ENCODE results near the gene MYH16.
"Not testable (repeated sequence)": the region's sequence is repeated elsewhere in the genome, so short reads cannot be mapped to it uniquely, and the experiment has no call there.

Gene MYH16

GRCh38 chr7:99260395-99260794, 12.2 kb upstream of the MYH16 start:
- no peak for FAIRE-seq

DNA sequence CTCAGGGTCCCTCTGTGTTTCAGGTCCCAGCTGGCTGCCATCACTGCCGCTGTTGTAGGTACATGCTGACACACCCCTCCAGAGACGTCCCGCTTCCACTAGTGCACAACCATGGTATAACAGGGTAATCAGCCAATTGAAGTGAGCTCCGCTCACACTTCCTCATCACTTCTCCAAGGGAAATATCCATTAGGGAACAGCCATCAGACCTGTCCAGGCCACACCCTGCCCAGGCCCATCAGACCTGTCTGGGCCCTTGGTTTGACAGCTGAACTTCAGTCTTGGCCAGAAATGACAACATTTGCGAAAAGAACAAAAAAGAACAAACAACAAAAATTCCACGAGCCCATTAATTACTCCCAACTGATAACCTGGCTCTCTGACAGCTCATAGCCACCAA, 11.0 kb upstream of the MYH16 start:
- no peak for FAIRE-seq

GRCh38 chr7:99265848-99266480, 6.7 kb upstream of the MYH16 start:
- no peak for FAIRE-seq

DNA sequence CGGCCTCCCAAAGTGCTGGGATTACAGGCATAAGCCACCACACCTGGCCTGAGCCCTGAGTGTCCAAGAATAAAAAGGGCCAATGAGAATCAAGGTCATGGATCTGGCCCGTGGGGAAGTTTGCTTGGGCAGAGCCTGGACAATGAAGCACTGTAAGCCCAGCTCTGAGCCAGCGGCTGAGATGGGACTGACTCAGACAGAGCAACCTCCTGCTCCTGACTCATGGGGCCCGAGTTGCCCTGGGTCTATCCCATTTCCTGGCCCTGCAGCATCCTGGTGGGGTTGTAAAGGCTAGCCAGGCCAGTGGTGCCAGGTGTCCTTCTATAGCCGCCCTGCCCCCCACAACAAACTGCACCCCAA, 5.2 kb upstream of the MYH16 start:
- FAIRE-seq, result no peak

DNA sequence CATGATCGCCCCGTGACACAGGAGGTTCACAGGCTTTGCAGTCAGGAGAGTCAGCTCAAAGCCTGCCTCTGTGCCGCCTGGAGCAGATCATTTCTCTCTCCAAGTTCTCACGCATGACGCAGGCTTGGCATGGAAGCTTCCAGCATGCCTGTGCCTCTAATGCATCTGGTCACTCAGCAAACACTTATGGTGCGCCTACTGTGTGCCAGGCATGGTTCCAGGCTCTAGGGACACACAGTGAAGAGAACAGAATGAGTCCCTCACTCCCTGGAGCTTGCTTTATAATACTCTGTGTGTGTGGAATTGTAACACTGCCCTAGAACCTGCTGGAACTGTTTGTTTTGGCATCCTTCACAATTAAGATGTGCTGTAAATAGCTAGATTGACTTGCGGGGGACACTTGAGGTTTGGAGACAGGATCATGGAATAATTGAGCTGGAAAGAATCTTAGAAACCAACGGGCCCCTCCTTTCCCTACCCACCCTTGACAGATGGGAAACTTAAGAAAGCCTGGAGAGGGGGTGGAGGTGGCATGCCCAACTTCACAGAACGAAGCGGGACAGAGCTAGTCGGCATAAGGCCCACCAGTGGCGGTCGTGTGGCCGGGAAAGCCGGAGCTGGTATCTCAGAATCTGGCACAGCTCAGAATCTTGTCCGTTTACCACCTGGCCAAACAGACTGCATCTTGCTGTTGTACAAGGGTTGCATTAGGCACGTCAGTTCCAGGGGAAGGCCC, 4.6 kb upstream of the MYH16 start:
- no peak for FAIRE-seq

- FAIRE-seq, result no peak
Measured at GRCh38 chr7:99268577-99268908, 4.1 kb upstream of the MYH16 start.

- FAIRE-seq, result no peak
Measured at GRCh38 chr7:99270702-99271101, 1.9 kb upstream of the MYH16 start.

DNA sequence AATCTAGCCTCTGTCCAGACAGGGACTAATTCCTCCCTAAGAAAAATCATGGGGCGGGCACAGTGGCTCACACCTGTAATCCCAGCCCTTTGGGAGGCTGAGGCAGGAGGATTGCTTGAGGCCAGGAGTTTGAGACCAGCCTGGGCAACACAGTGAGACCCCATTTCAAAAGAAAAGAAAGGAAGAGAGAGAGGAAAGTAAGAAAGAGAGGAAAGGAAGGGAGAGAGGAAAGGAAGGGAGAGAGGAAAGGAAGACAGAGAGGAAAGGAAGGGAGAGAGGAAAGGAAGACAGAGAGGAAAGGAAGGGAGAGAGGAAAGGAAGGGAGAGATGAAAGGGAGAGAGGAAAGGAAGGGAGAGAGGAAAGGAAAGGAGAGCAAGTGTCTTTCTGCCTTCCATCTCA, 922 bp downstream of the MYH16 start:
- not testable (repeated sequence) for FAIRE-seq

- not testable (repeated sequence) for FAIRE-seq
Measured at GRCh38 chr7:99274908-99275307, 2.3 kb downstream of the MYH16 start.

- no peak for FAIRE-seq
Measured at GRCh38 chr7:99275496-99275895, 2.9 kb downstream of the MYH16 start.

DNA sequence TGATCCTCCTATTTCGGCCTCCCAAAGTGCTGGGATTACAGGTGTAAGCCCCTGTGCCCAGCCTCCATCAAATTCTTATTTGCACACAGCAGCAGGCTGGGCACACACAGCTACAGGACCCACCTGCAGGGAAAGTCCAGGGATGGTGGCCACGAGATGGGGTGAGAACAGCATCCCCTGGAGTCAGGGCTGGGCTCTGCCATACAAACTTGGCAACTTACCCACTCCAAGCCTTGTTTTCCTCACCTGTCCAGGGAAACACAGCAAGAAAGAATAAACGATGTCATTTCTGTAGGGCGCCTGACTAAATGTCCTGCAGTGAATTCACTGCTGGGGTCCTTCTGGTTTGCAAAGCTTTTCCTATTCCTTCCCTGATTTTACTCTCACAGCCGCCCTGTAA, 5.5 kb downstream of the MYH16 start:
- FAIRE-seq, result no peak

DNA sequence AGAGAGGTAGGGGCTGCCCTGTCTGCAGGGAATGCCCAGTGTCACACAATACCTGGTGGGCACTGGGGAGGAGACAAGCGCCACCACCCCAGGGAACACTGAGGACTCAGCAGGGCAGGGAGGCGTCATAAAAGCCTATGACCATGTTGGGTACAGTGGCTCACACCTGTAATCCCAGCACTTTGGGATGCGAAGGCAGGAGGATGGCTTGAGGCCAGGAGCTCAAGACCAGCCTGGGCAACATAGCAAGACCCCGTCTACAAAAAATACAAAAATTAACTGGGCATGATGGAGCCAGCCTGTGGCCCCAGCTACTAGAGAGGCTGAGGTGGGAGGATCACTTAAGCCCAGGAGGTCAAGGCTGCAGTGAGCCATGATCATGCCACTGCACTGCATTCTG, 11.5 kb downstream of the MYH16 start:
- FAIRE-seq, result not testable (repeated sequence)

GRCh38 chr7:99287779-99288534, 15.3 kb downstream of the MYH16 start:
- FAIRE-seq, result no peak

- no peak for FAIRE-seq
Measured at GRCh38 chr7:99289185-99289584, 16.5 kb downstream of the MYH16 start.

GRCh38 chr7:99290148-99290547, 17.5 kb downstream of the MYH16 start:
- FAIRE-seq, result not testable (repeated sequence)

DNA sequence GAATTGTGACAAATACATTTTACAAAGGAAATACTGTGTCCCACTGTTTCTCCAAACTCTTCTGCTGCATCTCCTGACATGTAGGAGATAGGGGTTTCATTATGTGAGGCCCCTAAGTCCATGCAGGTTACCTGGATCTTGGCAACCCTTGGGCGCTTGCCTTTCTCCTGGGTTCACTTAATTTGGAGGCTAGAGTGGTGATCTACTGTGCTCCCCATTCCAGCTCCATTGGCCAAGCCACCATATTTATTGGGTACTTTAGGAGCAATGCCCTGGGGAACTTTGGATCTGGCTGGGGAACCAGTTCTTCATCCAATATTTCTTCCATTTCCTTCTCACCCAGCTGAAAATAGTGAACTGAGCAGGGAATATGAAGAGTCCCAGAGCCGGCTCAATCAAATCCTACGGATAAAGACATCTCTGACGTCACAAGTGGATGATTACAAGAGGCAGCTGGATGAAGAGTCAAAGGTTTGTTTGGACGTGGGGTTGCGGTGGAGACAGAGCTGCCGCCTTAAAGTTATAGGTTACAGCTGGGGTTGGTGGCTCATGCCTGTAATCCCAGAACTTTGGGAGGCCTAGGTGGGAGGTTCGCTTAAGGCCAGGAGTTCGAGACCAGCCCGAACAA, 18.5 kb downstream of the MYH16 start:
- FAIRE-seq, result no peak

- no peak for FAIRE-seq
Measured at GRCh38 chr7:99292127-99292526, 19.5 kb downstream of the MYH16 start.

GRCh38 chr7:99293167-99293566, 20.5 kb downstream of the MYH16 start:
- FAIRE-seq, result no peak

- FAIRE-seq, result no peak
Measured at GRCh38 chr7:99293650-99294049, 21.0 kb downstream of the MYH16 start.

GRCh38 chr7:99296471-99296870, 23.8 kb downstream of the MYH16 start:
- FAIRE-seq, result no peak

DNA sequence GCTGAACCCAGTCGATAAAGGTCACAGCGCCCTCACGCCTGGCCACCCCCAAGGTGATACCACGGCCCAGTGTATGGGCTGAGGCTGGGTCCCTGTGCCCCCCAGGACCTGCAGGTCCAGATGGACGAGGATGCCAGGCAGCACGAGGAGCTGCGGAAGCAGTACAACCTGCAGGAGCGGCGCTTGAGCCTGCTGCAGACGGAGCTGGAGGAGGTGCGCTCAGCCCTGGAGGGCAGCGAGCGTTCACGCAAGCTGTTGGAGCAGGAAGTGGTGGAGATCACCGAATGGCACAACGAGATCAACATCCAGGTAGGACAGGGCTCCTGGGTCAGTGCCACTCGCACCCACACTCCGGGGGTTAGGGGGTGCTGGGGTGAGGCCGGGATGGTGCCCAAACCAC, 28.9 kb downstream of the MYH16 start:
- FAIRE-seq, result no peak

- FAIRE-seq, result no peak
Measured at GRCh38 chr7:99305473-99306260, 33.0 kb downstream of the MYH16 start.

Measured in colon (tissue), 2 donors.